ENCODE results near the gene ADAM11.

DNA sequence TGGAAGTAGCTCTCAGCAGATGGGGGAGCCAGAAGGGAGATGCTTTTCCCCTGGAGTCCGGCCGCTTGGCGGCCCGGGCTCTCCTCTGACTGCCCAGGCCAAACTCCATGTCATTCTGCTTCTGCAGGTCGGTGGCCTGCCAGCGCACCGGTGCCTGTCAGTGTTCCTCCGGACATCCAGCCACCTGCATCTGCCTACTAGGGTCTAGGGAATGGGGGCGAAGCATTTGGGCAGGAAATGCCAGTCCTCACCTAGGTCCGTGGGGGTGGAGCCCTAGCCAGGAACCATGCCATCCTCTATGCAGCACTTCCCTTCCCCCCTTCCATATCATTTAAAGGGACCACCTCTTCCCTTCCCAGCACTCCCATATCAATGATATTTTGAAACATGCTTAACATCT is 37.1 kb downstream of the ADAM11 start:
- no peak for TF ChIP-seq MAX (IDR thresholded peaks at IDR 0.05)
- TF ChIP-seq RBM22 (optimal IDR thresholded peaks at IDR 0.05; ENCODE audit: low read length): no peak
- TF ChIP-seq PHF8 (CRISPR knock-in tag; IDR thresholded peaks at IDR 0.05): no peak
- no peak for TF ChIP-seq ETS1 (CRISPR knock-in tag; IDR thresholded peaks at IDR 0.05)
- TF ChIP-seq MTA1 (CRISPR knock-in tag; IDR thresholded peaks at IDR 0.05; ENCODE audit: borderline replicate concordance): no peak
- TF ChIP-seq ARHGAP35 (CRISPR knock-in tag; IDR thresholded peaks at IDR 0.05; ENCODE audit: borderline replicate concordance): no peak
- TF ChIP-seq EZH2 (conservative IDR thresholded peaks at IDR 0.05; ENCODE audit: low read depth, low read length): no peak
- TF ChIP-seq SMAD9 (CRISPR knock-in tag; IDR thresholded peaks at IDR 0.05): no peak
